Stimulated activated CD8-positive, alpha-beta memory T cell treated with anti-CD3 and anti-CD28 coated beads, Interleukin-4, amount 100 ng/mL, for 48 hours (primary cell): Measurements from ENCODE around the gene MUC6.

Source experiments
- DNase-seq: peaks from one replicate; pipeline ENCODE4 v3.0.0-alpha.2; 2020

Gene MUC6

GRCh38 chr11:1002406-1002984 lies 34.0 kb downstream of the MUC6 start:
- DNase-seq: no peak

- DNase-seq: no peak
Measured at GRCh38 chr11:1001617-1002405, 34.7 kb downstream of the MUC6 start.

- DNase-seq: no peak
Measured at GRCh38 chr11:1000357-1001278, 35.9 kb downstream of the MUC6 start.

GRCh38 chr11:999009-999408 lies 37.5 kb downstream of the MUC6 start:
- no peak for DNase-seq

- DNase-seq: no peak
Measured at GRCh38 chr11:997907-998306, 38.6 kb downstream of the MUC6 start.

- DNase-seq: no peak
Measured at GRCh38 chr11:996681-997080, 39.8 kb downstream of the MUC6 start.

- DNase-seq: no peak
Measured at GRCh38 chr11:995752-996420, 40.6 kb downstream of the MUC6 start.

GRCh38 chr11:995044-995751 lies 41.3 kb downstream of the MUC6 start:
- DNase-seq: no peak

GRCh38 chr11:993632-994167 lies 42.8 kb downstream of the MUC6 start:
- no peak for DNase-seq

- DNase-seq: no peak
Measured at GRCh38 chr11:992577-992976, 43.9 kb downstream of the MUC6 start.

GRCh38 chr11:991711-992307 lies 44.7 kb downstream of the MUC6 start:
- no peak for DNase-seq

GRCh38 chr11:991034-991433 lies 45.5 kb downstream of the MUC6 start:
- DNase-seq: no peak

GRCh38 chr11:990101-990500 lies 46.4 kb downstream of the MUC6 start:
- DNase-seq: no peak

- no peak for DNase-seq
Measured at GRCh38 chr11:987671-988070, 48.8 kb downstream of the MUC6 start.

GRCh38 chr11:986952-987305 lies 49.6 kb downstream of the MUC6 start:
- DNase-seq: no peak

- no peak for DNase-seq
Measured at GRCh38 chr11:986270-986951, 50.1 kb downstream of the MUC6 start.

- no peak for DNase-seq
Measured at GRCh38 chr11:985848-986247, 50.7 kb downstream of the MUC6 start.

- no peak for DNase-seq
Measured at GRCh38 chr11:985406-985805, 51.1 kb downstream of the MUC6 start.

GRCh38 chr11:984546-984945 lies 52.0 kb downstream of the MUC6 start:
- no peak for DNase-seq

- DNase-seq: no peak
Measured at GRCh38 chr11:981764-982163, 54.8 kb downstream of the MUC6 start.
